GM12864 (cell line): Measurements from ENCODE around the gene SLC1A2.
A peak's percentile ranks its signal among the peaks of the same experiment; 100 is the strongest.

Experiments
- DNase-seq: peaks from one replicate; pipeline ENCODE4 v3.0.0-alpha.2; 2011; ENCODE audit warnings: low read depth
- H3K4me3 ChIP-seq: 2 replicates; pipeline ENCODE4 v1.5.1; 2011; ENCODE audit warnings: mild to moderate bottlenecking, low read depth, low read length, control low read depth
- TF ChIP-seq, protein P1 (sequence below): IDR thresholded peaks from 2 replicates; pipeline ENCODE4 v1.5.1; 2011; ENCODE audit warnings: low read depth, mild to moderate bottlenecking, moderate library complexity, low read length, control low read depth, inconsistent platforms; ENCODE audit errors: missing control alignments

SLC1A2 gene

DNA sequence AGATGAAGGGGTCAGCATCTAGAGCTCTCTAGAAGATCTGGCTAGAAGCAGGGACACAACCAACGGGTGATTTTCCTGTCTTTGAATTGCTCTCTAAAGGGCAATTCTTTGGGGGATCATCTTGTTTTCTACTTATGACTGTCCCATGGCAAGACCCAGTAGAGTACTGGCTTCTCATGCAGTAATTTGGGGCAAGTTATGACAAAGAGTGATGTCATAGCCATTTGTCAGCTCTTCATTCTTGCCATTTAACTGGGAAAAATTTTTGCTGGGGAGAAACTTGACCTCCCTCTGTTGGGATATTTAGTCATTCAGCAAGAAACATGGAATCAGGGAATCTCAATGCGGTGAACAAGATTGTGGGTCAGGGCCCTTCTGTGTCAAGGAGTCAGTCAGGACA lies 80.4 kb downstream of the SLC1A2 start:
- TF ChIP-seq, protein P1, sequence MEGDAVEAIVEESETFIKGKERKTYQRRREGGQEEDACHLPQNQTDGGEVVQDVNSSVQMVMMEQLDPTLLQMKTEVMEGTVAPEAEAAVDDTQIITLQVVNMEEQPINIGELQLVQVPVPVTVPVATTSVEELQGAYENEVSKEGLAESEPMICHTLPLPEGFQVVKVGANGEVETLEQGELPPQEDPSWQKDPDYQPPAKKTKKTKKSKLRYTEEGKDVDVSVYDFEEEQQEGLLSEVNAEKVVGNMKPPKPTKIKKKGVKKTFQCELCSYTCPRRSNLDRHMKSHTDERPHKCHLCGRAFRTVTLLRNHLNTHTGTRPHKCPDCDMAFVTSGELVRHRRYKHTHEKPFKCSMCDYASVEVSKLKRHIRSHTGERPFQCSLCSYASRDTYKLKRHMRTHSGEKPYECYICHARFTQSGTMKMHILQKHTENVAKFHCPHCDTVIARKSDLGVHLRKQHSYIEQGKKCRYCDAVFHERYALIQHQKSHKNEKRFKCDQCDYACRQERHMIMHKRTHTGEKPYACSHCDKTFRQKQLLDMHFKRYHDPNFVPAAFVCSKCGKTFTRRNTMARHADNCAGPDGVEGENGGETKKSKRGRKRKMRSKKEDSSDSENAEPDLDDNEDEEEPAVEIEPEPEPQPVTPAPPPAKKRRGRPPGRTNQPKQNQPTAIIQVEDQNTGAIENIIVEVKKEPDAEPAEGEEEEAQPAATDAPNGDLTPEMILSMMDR, result no peak
- no peak for DNase-seq

DNA sequence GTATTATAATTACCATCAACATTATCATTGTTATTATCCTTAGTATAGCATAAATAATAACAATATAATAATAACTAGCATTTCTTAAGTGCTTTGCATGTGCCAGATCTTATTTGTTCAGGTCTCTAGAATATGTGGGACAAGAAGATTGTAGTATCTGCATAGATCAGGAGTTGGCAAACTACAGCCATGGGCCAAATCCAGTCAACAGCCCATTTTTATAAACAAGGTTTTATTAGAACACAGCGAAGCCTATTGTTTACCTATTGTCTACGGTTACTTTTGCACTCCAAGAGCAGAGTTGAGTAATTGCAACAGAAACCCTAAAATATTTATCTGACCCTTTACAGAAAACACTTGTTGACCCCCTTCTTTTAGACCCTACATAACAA lies 81.4 kb downstream of the SLC1A2 start:
- TF ChIP-seq, protein P1, result no peak
- DNase-seq, result no peak
- H3K4me3 ChIP-seq, result no peak overlapping the region

More for the DNA sequence above, 80.4 kb downstream of the SLC1A2 start:
- H3K4me3 ChIP-seq, result no peak overlapping the region

DNA sequence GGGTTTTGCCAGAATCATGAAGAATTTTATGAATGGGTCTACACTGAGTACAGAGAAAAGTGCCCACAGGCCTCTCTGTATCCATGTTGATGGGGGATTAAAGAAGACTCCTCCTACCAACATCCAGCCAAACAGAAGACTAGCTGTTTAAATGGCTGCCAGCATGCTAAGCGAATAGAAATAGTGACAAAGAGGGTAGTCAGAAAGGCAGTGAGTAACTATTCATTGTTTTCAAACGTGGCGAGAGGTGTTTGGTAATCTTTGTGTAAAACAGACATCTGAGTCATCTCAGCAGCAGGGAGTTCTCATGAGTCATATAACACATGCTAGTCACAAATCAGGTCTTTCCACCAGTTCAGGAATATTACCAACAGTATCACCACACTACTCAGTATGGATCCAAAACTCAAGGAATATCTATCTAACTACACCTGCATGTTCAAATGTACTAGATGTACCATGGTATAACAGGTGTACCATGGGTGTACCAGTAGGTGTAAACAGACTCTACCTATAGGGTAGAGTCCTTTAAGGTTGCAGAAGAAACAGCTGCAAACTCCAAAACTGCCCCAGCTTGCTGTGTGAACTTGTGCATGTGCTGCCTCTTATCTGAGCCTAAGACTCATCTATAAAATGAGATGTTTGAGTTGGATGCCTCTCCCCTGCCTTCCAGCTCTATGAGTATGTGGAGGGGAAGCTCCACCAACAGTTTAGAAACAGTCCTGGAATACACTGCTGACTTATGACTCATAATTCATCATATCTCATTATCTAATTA lies 82.0 kb downstream of the SLC1A2 start:
- TF ChIP-seq, protein P1, result no peak
- H3K4me3 ChIP-seq, result no peak overlapping the region
- no peak for DNase-seq

DNA sequence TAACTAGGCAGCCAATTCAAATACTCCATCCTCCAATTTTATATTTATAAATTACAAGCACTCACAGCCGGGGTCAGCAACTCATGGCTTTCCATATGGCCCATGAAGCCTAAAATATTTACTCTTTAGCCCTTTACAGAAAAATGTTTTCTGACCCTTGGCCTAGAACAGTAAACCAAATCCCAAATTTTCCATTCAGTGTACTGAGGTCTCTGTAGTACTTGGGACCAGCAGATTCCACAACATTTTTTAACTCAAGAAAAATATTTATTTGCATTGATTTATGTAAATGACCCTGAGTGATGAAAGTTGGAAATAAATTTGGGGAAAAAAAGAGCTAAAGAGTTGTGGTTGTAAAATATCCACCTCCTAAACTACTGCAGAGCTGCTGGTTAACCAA lies 82.6 kb downstream of the SLC1A2 start:
- no peak overlapping the region for H3K4me3 ChIP-seq
- TF ChIP-seq, protein P1, result no peak
- no peak for DNase-seq

DNA sequence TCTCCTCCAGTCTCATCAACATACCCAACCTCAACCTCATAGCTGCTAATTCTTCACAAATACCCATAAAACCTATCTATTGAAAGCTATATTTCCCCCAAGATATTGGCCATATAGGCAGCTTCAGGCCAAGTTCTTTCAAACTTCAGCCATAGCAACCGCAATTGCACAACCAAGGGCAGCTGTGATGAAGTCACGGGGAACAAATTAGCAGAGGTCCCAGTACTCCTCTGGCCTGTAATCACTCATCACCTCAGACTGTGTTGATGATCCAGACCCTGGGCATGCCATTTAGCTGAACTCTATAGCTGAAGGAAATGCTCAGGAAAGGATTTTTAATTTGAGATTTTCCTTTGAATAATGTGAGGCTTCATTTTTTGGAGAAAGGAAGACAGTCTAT lies 84.1 kb downstream of the SLC1A2 start:
- H3K4me3 ChIP-seq, result no peak overlapping the region
- no peak for DNase-seq
- TF ChIP-seq, protein P1, result no peak

DNA sequence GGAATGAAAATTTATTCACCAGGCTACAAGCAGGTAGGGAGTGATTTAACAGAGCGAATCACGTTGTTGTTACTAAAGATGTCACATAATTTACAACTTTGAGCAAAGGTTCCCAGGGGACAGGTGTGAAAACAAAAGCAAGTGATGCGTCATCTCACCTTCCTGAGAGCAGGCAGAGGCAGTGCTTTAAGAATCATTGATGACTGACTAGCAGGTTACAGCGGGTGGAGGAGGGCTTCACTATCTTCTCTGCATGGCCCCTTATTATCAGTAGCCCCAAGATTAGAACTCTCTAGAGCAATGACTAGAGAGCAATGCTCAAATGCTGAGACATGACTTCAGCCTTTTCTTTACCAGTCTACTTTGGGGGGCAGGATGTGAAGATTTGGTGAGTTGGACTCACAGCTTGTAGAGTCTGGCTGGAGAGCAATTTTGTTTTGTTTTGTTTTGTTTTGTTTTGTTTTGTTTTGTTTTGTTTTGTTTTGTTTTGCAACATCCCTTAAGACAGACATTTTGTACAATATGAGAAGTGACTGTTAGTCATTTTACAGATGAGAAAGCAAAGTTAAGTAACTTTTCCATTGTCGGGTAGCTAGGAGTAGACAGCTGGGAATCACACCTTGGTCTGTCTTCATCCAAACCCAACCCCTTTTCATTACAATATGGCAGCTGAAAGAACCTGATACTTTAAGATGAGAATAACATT lies 84.8 kb downstream of the SLC1A2 start:
- no peak overlapping the region for H3K4me3 ChIP-seq
- TF ChIP-seq, protein P1, result no peak
- DNase-seq, result peak; percentile 48
